HepG2 (cell line): ENCODE measurements around the gene PLK5. TPM values are rescaled to one million over a fixed set of nuclear protein-coding genes. Genes with fewer than 3 reads are reported as not detected.

Experiments
- ATAC-seq: fragments of 200-7000 bp; cut with Tn5 transposase; 3 replicates; pipeline ENCODE4 v1.9.1; 2020; ENCODE audit warnings: mild to moderate bottlenecking, moderate library complexity
- BruUV-seq: library from RNA; stranded (reverse); fragments of 400-500 nt; replicated peaks from 2 replicates; lab custom pipeline; 2021; lab: Mats Ljungman, UMichigan
- CTCF ChIA-PET: fragments of 300-600 bp; formaldehyde crosslinking; extraction: SDS; loops from one replicate; lab custom pipeline; 2021; ENCODE audit warnings: low total read pairs, inconsistent platforms, low intra/inter-chr PET ratio; lab: Yijun Ruan, JAX
- POLR2A ChIA-PET: fragments of 350-600 bp; sonication (Branson Sonifier 250); formaldehyde crosslinking; loops from one replicate; lab custom pipeline; 2020; ENCODE audit warnings: antibody characterized with exemption, inconsistent platforms; lab: Yijun Ruan, JAX
- DNase-seq: peaks from one replicate; pipeline ENCODE4 v3.0.0-alpha.2; 2015; ENCODE audit warnings: low spot score
- FAIRE-seq: peaks from 3 replicates; lab custom pipeline; 2011; peaks lifted over from hg19 to GRCh38; lab: Jason Lieb, UNC
- H2AFZ ChIP-seq: one replicate; pipeline ENCODE4 v1.6.1; 2011; ENCODE audit warnings: low read length, inconsistent platforms
- H3K27ac ChIP-seq: fragments of 300-600 bp; 3 replicates; pipeline ENCODE4 v1.8.0; 2011; ENCODE audit warnings: mixed run types, mild to moderate bottlenecking, mixed read lengths, low read length, inconsistent platforms; ENCODE audit not compliant: insufficient read depth; ENCODE audit errors: extremely low read length
- H3K27me3 ChIP-seq, 2 experiments: fragments of 200-600 bp in 1 of 2; 2 replicates in 1 of 2; 3 replicates in 1 of 2; pipeline versions ENCODE4 v1.6.0 to v1.8.0; 2011; ENCODE audit warnings: low read length in 2 of 2, mild to moderate bottlenecking in 2 of 2, moderate library complexity in 2 of 2, inconsistent platforms in 1 of 2; ENCODE audit not compliant: insufficient read depth in 2 of 2, control insufficient read depth in 1 of 2
- H3K36me3 ChIP-seq, 2 experiments: fragments of 200-600 bp in 1 of 2; replicated peaks in 1 of 2; 2 replicates in 1 of 2; 3 replicates in 1 of 2; pipeline versions ENCODE4 v1.5.1 to v1.8.0; 2011; ENCODE audit warnings: low read length in 2 of 2, inconsistent platforms in 1 of 2; ENCODE audit not compliant: insufficient read depth in 2 of 2, control insufficient read depth in 1 of 2
- H3K4me1 ChIP-seq: 2 replicates; pipeline ENCODE4 v1.5.1; 2012; ENCODE audit warnings: low read length, inconsistent platforms; ENCODE audit not compliant: insufficient read depth
- H3K4me2 ChIP-seq: 2 replicates; pipeline ENCODE4 v1.6.0; 2011; ENCODE audit warnings: low read depth, low read length, inconsistent platforms
- H3K4me3 ChIP-seq, 3 experiments: fragments of 200-600 bp in 1 of 3; sonication (generic), shearing (Covaris generic) in 1 of 3; replicated peaks in 1 of 3; 2 replicates each; pipeline ENCODE4 v1.5.1; 2011 to 2016; ENCODE audit warnings: low read length in 3 of 3, inconsistent platforms in 2 of 3, low read depth in 2 of 3, mild to moderate bottlenecking in 2 of 3, control low read depth in 1 of 3, mixed read lengths in 1 of 3; ENCODE audit not compliant: insufficient read depth in 1 of 3
- H3K79me2 ChIP-seq: one replicate; pipeline ENCODE4 v1.6.1; 2011; ENCODE audit warnings: low read length, inconsistent platforms; ENCODE audit not compliant: insufficient read depth
- H3K9ac ChIP-seq: 2 replicates; pipeline ENCODE4 v1.6.0; 2011; ENCODE audit warnings: mild to moderate bottlenecking, low read depth, low read length, inconsistent platforms; ENCODE audit not compliant: insufficient read depth
- H3K9me3 ChIP-seq: 2 replicates; pipeline ENCODE4 v1.5.1; 2012; ENCODE audit warnings: mild to moderate bottlenecking, low read length
- H4K20me1 ChIP-seq: 2 replicates; pipeline ENCODE4 v1.6.0; 2011; ENCODE audit warnings: inconsistent platforms, mild to moderate bottlenecking, low read length, moderate library complexity; ENCODE audit not compliant: insufficient read depth
- CSRNP2 ChIP-seq: sonication (generic); formaldehyde crosslinking; conservative IDR thresholded peaks from 2 replicates; pipeline ENCODE4 v1.8.0; 2022; ENCODE audit warnings: low read depth, missing genetic modification reagents
- CTCF ChIP-seq: sonication (generic); formaldehyde crosslinking; IDR thresholded peaks from 2 replicates; pipeline ENCODE4 v1.5.0; 2020; ENCODE audit warnings: mild to moderate bottlenecking, missing genetic modification reagents, moderate library complexity
- DRAP1 ChIP-seq: IDR thresholded peaks from 2 replicates; pipeline ENCODE4 v1.6.1; 2016; ENCODE audit warnings: missing genetic modification reagents, missing compliant biosample characterization
- HNRNPL ChIP-seq: fragments of 200-400 bp; formaldehyde crosslinking; IDR thresholded peaks from 2 replicates; pipeline ENCODE4 v1.6.1; 2017; ENCODE audit warnings: mild to moderate bottlenecking, low read depth, low read length
- MYPOP ChIP-seq: sonication (generic); formaldehyde crosslinking; IDR thresholded peaks from 2 replicates; pipeline ENCODE4 v1.8.1; 2023; ENCODE audit warnings: mild to moderate bottlenecking, moderate library complexity, missing genetic modification reagents
- NFE2L1 ChIP-seq: sonication (generic); formaldehyde crosslinking; IDR thresholded peaks from 2 replicates; pipeline ENCODE4 v1.4.0; 2020; ENCODE audit warnings: missing genetic modification reagents, mild to moderate bottlenecking, borderline replicate concordance
- ZNF234 ChIP-seq: sonication (generic); formaldehyde crosslinking; conservative IDR thresholded peaks from 2 replicates; pipeline ENCODE4 v1.5.1; 2020; ENCODE audit warnings: mild to moderate bottlenecking, missing genetic modification reagents
- ZNF362 ChIP-seq: sonication (generic); formaldehyde crosslinking; IDR thresholded peaks from 2 replicates; pipeline ENCODE4 v1.4.0; 2020; ENCODE audit warnings: missing genetic modification reagents, mild to moderate bottlenecking, borderline replicate concordance
- ZNF512 ChIP-seq: sonication (generic); formaldehyde crosslinking; IDR thresholded peaks from 2 replicates; pipeline ENCODE4 v1.4.0; 2020; ENCODE audit warnings: mild to moderate bottlenecking, missing genetic modification reagents
- ZNF687 ChIP-seq: sonication (generic); formaldehyde crosslinking; IDR thresholded peaks from 2 replicates; pipeline ENCODE4 v1.5.1; 2020; ENCODE audit warnings: mild to moderate bottlenecking, missing genetic modification reagents, moderate library complexity
- WGBS: methylation state at CpG from one replicate; pipeline ENCODE4 v1.1.6; 2017; ENCODE audit warnings: low lambda C conversion rate; 5-methylcytosine and 5-hydroxymethylcytosine counted together
- in situ Hi-C: cut with HindIII; loops from 2 replicates; pipeline ENCODE4 v1.10.0; 2017; ENCODE audit warnings: low pct_unique_long_range_greater_than_20kb; ENCODE audit not compliant: extremely low pct_ligation_motif_present
- intact Hi-C: fragments of 100-400 bp; cut with micrococcal nuclease; formaldehyde crosslinking; loops from one replicate; pipeline ENCODE4 v1.10.0; 2022; ENCODE audit not compliant: unreplicated experiment
- polyA plus RNA-seq, 8 experiments: library from polyadenylated mRNA; depleted of rRNA in 3 of 8; stranded (reverse) in 7 of 8; unstranded in 1 of 8; fragments of >200 nt; fragmentation: Illumina TruSeq in 4 of 8; extraction: Trizol in 4 of 8; gene quantifications; 2 replicates each; pipeline versions ENCODE4 v1.2.1 to v1.2.3, GENCODE V29; 2011 to 2016; ENCODE audit warnings: low read depth in 4 of 8, missing spikeins in 1 of 8, mixed read lengths in 1 of 8; ENCODE audit not compliant: insufficient read depth in 1 of 8
- total RNA-seq, 5 experiments: library from RNA; depleted of rRNA; stranded (reverse); fragments of >200 nt; fragmentation: Illumina TruSeq; extraction: Trizol; gene quantifications; 2 replicates each; pipeline ENCODE4 v1.2.3, GENCODE V29; 2016; ENCODE audit warnings: low read depth in 1 of 5

The PLK5 gene
- total and polyA plus RNA-seq, 2 of the 13 experiments (the other 11 are each of a cell fraction or from before 2014, with no cell fraction given): not detected

GRCh38 chr19:1525343-1525742 is 1.5 kb downstream of the PLK5 start:
- BruUV-seq: no TSS peak
- H3K4me1 ChIP-seq: peaks cover 15% of the 10 kb centered on the region
- peak; percentile 9 for ATAC-seq
- no peak overlapping the region for H3K4me3 ChIP-seq
- H2AFZ ChIP-seq: no peak overlapping the region
- H3K9ac ChIP-seq: no peak overlapping the region
- no peaks in the 10 kb centered on the region for H4K20me1 ChIP-seq
- no peaks in the 10 kb centered on the region for H3K79me2 ChIP-seq
- intact Hi-C loops: no loop called here
- no peak for DNase-seq
- FAIRE-seq: no peak
- no peaks in the 10 kb centered on the region for H3K9me3 ChIP-seq
- H3K36me3 ChIP-seq: no peaks in the 10 kb centered on the region
- in situ Hi-C loops: no loop called here
- POLR2A ChIA-PET: no interaction called here
- no peak for TF ChIP-seq DRAP1 (CRISPR knock-in tag)
- no peak for TF ChIP-seq NFE2L1 (CRISPR knock-in tag)
- TF ChIP-seq ZNF512 (CRISPR knock-in tag): no peak
- TF ChIP-seq HNRNPL: 0 out of 2 replicates have a peak, but pooled peaks have one; percentile 43
- TF ChIP-seq ZNF687 (CRISPR knock-in tag): peak; percentile 24; the same call in 1 of the 2 replicates
- no peak for TF ChIP-seq MYPOP
- no peak for TF ChIP-seq ZNF234 (CRISPR knock-in tag)
- TF ChIP-seq ZNF362 (CRISPR knock-in tag): no peak
- 0 out of 2 replicates have a peak, but pooled peaks have one; percentile 6 for TF ChIP-seq CSRNP2 (CRISPR knock-in tag)
- TF ChIP-seq CTCF (CRISPR knock-in tag): 0 out of 2 replicates have a peak, but pooled peaks have one; percentile 13
- CTCF ChIA-PET: no interaction called here
- no peak overlapping the region for H3K4me2 ChIP-seq
- WGBS: 16% methylated on average over 15 of the region's 31 CpGs
- peaks cover 30 to 62% of the 10 kb centered on the region in 2 experiments for H3K27me3 ChIP-seq
- H3K27ac ChIP-seq: no peak overlapping the region
